Skeletal muscle satellite cell (primary cell): ENCODE results near the gene CDH26.
"Not testable (repeated sequence)": the region's sequence is repeated elsewhere in the genome, so short reads cannot be mapped to it uniquely, and the experiment has no call there.

Experiments used
- H3K27me3 ChIP-seq: 2 replicates; pipeline ENCODE4 v1.7.0; 2013; ENCODE audit warnings: low read length; ENCODE audit not compliant: control insufficient read depth, insufficient read depth
- H3K36me3 ChIP-seq: 2 replicates; pipeline ENCODE4 v1.7.0; 2013; ENCODE audit warnings: mild to moderate bottlenecking, control low read depth, low read length; ENCODE audit not compliant: insufficient read depth
- H3K4me1 ChIP-seq: 2 replicates; pipeline ENCODE4 v1.7.0; 2013; ENCODE audit warnings: low read length; ENCODE audit not compliant: control insufficient read depth, insufficient read depth
- H3K4me2 ChIP-seq: 2 replicates; pipeline ENCODE4 v1.7.0; 2013; ENCODE audit warnings: mild to moderate bottlenecking, low read length
- H3K4me3 ChIP-seq: 2 replicates; pipeline ENCODE4 v1.7.0; 2013; ENCODE audit warnings: low read length
- H3K9ac ChIP-seq: 2 replicates; pipeline ENCODE4 v1.7.0; 2013; ENCODE audit warnings: mild to moderate bottlenecking, low read depth, low read length, moderate library complexity
- H3K9me3 ChIP-seq: replicated peaks from 2 replicates; pipeline ENCODE4 v1.7.0; 2013; ENCODE audit warnings: mild to moderate bottlenecking, control low read depth, low read length

The CDH26 gene

GRCh38 chr20:60040471-60041162 lies 82.4 kb downstream of the CDH26 start:
- Histone ChIP-seq H3K36me3 (no peaks in the 10 kb centered on the region), H3K4me3 (no peak overlapping the region), H3K9ac (no peak overlapping the region), H3K4me2 (no peak overlapping the region), H3K9me3 (no peaks in the 10 kb centered on the region), H3K27me3 (peaks cover 12% of the 10 kb centered on the region), H3K4me1 (peaks cover 10% of the 10 kb centered on the region)

- H3K36me3 ChIP-seq, H3K9me3 ChIP-seq, H3K4me3 ChIP-seq, H3K4me1 ChIP-seq, H3K9ac ChIP-seq: not testable (repeated sequence)
- Histone ChIP-seq H3K27me3 (peaks cover 12% of the 10 kb centered on the region), H3K4me2 (peak overlapping the region; percentile 28)
Observed at GRCh38 chr20:60041436-60042165, 83.4 kb downstream of the CDH26 start.

- Histone ChIP-seq H3K9me3 (no peaks in the 10 kb centered on the region), H3K4me1 (peaks cover 10% of the 10 kb centered on the region)
Observed at GRCh38 chr20:60043435-60043834, 85.2 kb downstream of the CDH26 start.

GRCh38 chr20:60046011-60046413 lies 87.8 kb downstream of the CDH26 start:
- Histone ChIP-seq H3K4me3 (no peak overlapping the region), H3K9me3 (no peaks in the 10 kb centered on the region), H3K27me3 (peaks cover 7% of the 10 kb centered on the region), H3K36me3 (no peaks in the 10 kb centered on the region), H3K9ac (no peak overlapping the region), H3K4me1 (peaks cover 18% of the 10 kb centered on the region), H3K4me2 (no peak overlapping the region)

More at GRCh38 chr20:60043435-60043834, 85.2 kb downstream of the CDH26 start:
- H3K36me3 ChIP-seq, result no peaks in the 10 kb centered on the region
- no peak overlapping the region for H3K4me3 ChIP-seq
- H3K4me2 ChIP-seq, result no peak overlapping the region
- no peak overlapping the region for H3K9ac ChIP-seq
- H3K27me3 ChIP-seq, result peaks cover 3% of the 10 kb centered on the region

GRCh38 chr20:60046436-60046835 lies 88.2 kb downstream of the CDH26 start:
- no peaks in the 10 kb centered on the region for H3K9me3 ChIP-seq
- H3K4me3 ChIP-seq, result no peak overlapping the region
- no peak overlapping the region for H3K9ac ChIP-seq
- peaks cover 14% of the 10 kb centered on the region for H3K4me1 ChIP-seq
- no peaks in the 10 kb centered on the region for H3K36me3 ChIP-seq
- no peak overlapping the region for H3K4me2 ChIP-seq
- peaks cover 8% of the 10 kb centered on the region for H3K27me3 ChIP-seq

GRCh38 chr20:60046860-60047259 lies 88.6 kb downstream of the CDH26 start:
- Histone ChIP-seq H3K4me2 (no peak overlapping the region), H3K9ac (no peak overlapping the region), H3K36me3 (no peaks in the 10 kb centered on the region), H3K27me3 (peaks cover 12% of the 10 kb centered on the region), H3K4me3 (no peak overlapping the region), H3K9me3 (no peaks in the 10 kb centered on the region), H3K4me1 (peaks cover 12% of the 10 kb centered on the region)

GRCh38 chr20:60048634-60049521 lies 90.7 kb downstream of the CDH26 start:
- no peaks in the 10 kb centered on the region for H3K9me3 ChIP-seq
- H3K4me3 ChIP-seq, result no peak overlapping the region
- peaks cover 8% of the 10 kb centered on the region for H3K4me1 ChIP-seq
- H3K36me3 ChIP-seq, result no peaks in the 10 kb centered on the region
- H3K9ac ChIP-seq, result no peak overlapping the region
- no peak overlapping the region for H3K4me2 ChIP-seq
- H3K27me3 ChIP-seq, result peaks cover 32% of the 10 kb centered on the region

- no peak overlapping the region for H3K4me3 ChIP-seq
- H3K4me1 ChIP-seq, result peaks cover 8% of the 10 kb centered on the region
- H3K36me3 ChIP-seq, result no peaks in the 10 kb centered on the region
- H3K9ac ChIP-seq, result no peak overlapping the region
- peaks cover 34% of the 10 kb centered on the region for H3K27me3 ChIP-seq
- H3K9me3 ChIP-seq, result no peaks in the 10 kb centered on the region
- H3K4me2 ChIP-seq, result no peak overlapping the region
Observed at GRCh38 chr20:60049601-60050000, 91.4 kb downstream of the CDH26 start.

GRCh38 chr20:60050193-60050947 lies 92.1 kb downstream of the CDH26 start:
- H3K27me3 ChIP-seq, result peaks cover 34% of the 10 kb centered on the region
- H3K4me1 ChIP-seq, result peaks cover 8% of the 10 kb centered on the region
- no peaks in the 10 kb centered on the region for H3K9me3 ChIP-seq
- H3K36me3 ChIP-seq, result no peaks in the 10 kb centered on the region
- no peak overlapping the region for H3K4me3 ChIP-seq
- H3K9ac ChIP-seq, result no peak overlapping the region
- no peak overlapping the region for H3K4me2 ChIP-seq

GRCh38 chr20:60051911-60052310 lies 93.7 kb downstream of the CDH26 start:
- no peak overlapping the region for H3K4me2 ChIP-seq
- H3K36me3 ChIP-seq, result no peaks in the 10 kb centered on the region
- H3K4me1 ChIP-seq, result peaks cover 8% of the 10 kb centered on the region
- no peaks in the 10 kb centered on the region for H3K9me3 ChIP-seq
- H3K4me3 ChIP-seq, result no peak overlapping the region
- no peak overlapping the region for H3K9ac ChIP-seq
- peaks cover 38% of the 10 kb centered on the region for H3K27me3 ChIP-seq

- no peak overlapping the region for H3K9ac ChIP-seq
- no peaks in the 10 kb centered on the region for H3K36me3 ChIP-seq
- peaks cover 8% of the 10 kb centered on the region for H3K4me1 ChIP-seq
- H3K4me2 ChIP-seq, result no peak overlapping the region
- H3K9me3 ChIP-seq, result no peaks in the 10 kb centered on the region
- peaks cover 38% of the 10 kb centered on the region for H3K27me3 ChIP-seq
- no peak overlapping the region for H3K4me3 ChIP-seq
Observed at GRCh38 chr20:60052322-60052721, 94.1 kb downstream of the CDH26 start.
